Measurements from ENCODE around the gene SEMA6D. TPM values are rescaled to one million over a fixed set of nuclear protein-coding genes. Genes with fewer than 3 reads are reported as not detected.

SEMA6D gene
- total RNA-seq, 1 donor from 2014 or later = 54.3 TPM

DNA sequence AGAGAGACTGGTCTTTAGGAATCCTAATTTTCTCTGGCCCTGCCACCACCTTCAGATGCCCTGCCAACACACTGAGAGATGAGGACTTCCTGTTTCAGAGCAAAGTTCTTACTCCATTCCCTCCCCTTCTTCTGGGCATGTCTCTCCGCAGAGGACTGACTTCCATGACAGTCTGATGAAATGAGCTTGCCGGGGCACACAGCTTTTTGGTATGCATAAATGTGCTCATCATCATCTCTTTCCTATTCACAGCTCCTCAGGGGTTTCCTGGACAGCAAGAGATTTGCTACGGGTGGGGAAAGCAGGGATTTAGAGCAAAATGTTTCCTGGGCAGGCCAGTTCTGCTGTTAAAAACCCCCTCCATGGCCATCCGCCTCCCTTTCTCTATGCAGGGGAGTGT, 27.6 kb upstream of the SEMA6D start:
- H3K4me1 Mint-ChIP-seq = no peaks in the 10 kb centered on the region
- no peak for DNase-seq (ENCODE audit: low spot score in 2 of 2, unreplicated experiment in 2 of 2)
- H3K4me3 Mint-ChIP-seq = no peak overlapping the region

DNA sequence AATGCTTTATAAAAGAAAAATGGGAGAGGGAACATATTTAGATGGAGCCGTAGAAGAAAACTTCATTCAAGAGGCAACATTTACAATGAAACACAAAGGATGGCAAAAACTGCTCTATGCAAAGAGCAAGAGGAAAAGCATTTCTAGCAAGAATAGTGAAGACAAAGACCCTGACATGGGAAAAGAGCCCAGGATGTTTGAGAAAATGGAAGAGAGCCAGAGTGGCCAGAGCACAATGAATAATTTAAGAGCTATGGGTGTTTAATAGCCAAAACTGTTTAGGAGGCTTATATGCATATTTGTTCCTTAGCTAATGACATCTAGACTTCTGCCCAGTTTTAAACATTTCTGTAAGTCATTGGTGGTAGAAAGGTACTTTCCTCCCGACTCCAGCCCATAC, 25.4 kb upstream of the SEMA6D start:
- H3K4me1 Mint-ChIP-seq = no peaks in the 10 kb centered on the region
- H3K27ac Mint-ChIP-seq = no peak overlapping the region
- TF ChIP-seq, protein P1, sequence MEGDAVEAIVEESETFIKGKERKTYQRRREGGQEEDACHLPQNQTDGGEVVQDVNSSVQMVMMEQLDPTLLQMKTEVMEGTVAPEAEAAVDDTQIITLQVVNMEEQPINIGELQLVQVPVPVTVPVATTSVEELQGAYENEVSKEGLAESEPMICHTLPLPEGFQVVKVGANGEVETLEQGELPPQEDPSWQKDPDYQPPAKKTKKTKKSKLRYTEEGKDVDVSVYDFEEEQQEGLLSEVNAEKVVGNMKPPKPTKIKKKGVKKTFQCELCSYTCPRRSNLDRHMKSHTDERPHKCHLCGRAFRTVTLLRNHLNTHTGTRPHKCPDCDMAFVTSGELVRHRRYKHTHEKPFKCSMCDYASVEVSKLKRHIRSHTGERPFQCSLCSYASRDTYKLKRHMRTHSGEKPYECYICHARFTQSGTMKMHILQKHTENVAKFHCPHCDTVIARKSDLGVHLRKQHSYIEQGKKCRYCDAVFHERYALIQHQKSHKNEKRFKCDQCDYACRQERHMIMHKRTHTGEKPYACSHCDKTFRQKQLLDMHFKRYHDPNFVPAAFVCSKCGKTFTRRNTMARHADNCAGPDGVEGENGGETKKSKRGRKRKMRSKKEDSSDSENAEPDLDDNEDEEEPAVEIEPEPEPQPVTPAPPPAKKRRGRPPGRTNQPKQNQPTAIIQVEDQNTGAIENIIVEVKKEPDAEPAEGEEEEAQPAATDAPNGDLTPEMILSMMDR (IDR thresholded peaks at IDR 0.05; ENCODE audit: unreplicated experiment) = no peak
- H3K9me3 Mint-ChIP-seq = peaks cover 6% of the 10 kb centered on the region
- no peak for DNase-seq (ENCODE audit: low spot score in 2 of 2, unreplicated experiment in 2 of 2)
- H3K4me3 Mint-ChIP-seq = no peak overlapping the region
- H3K36me3 Mint-ChIP-seq = no peaks in the 10 kb centered on the region
- H3K27me3 Mint-ChIP-seq (ENCODE audit: low read depth) = no peaks in the 10 kb centered on the region

More for the DNA sequence above, 27.6 kb upstream of the SEMA6D start:
- H3K27ac Mint-ChIP-seq = no peak overlapping the region
- H3K27me3 Mint-ChIP-seq (ENCODE audit: low read depth) = no peaks in the 10 kb centered on the region
- no peaks in the 10 kb centered on the region for H3K36me3 Mint-ChIP-seq
- H3K9me3 Mint-ChIP-seq = peaks cover 6% of the 10 kb centered on the region
- TF ChIP-seq, protein P1 (IDR thresholded peaks at IDR 0.05; ENCODE audit: unreplicated experiment) = no peak

DNA sequence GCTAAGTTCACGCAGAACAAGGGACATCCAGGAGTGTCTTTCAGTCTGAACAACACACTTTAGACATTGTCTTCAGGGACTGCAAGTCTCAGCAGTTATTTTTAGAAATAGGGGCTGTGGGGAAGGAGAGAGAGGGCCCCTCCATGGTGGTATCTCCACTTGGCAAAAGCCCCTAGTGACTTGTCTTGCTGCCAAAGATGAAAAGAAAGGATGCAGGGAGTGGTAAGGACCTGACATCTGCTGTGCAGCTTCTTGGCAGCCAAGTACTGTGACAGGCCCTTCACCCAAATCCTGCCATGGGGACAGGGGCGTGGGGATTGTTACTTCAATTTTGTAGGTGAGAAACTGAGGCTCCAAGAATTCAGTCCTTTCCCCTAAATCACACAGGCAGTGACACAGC, 21.0 kb upstream of the SEMA6D start:
- TF ChIP-seq, protein P1 (IDR thresholded peaks at IDR 0.05; ENCODE audit: unreplicated experiment) = no peak
- no peaks in the 10 kb centered on the region for H3K4me1 Mint-ChIP-seq
- H3K36me3 Mint-ChIP-seq = no peaks in the 10 kb centered on the region
- no peaks in the 10 kb centered on the region for H3K27me3 Mint-ChIP-seq (ENCODE audit: low read depth)
- DNase-seq (ENCODE audit: low spot score in 2 of 2, unreplicated experiment in 2 of 2) = no peak
- H3K4me3 Mint-ChIP-seq = no peak overlapping the region
- no peak overlapping the region for H3K27ac Mint-ChIP-seq
- peaks cover 4% of the 10 kb centered on the region for H3K9me3 Mint-ChIP-seq

DNA sequence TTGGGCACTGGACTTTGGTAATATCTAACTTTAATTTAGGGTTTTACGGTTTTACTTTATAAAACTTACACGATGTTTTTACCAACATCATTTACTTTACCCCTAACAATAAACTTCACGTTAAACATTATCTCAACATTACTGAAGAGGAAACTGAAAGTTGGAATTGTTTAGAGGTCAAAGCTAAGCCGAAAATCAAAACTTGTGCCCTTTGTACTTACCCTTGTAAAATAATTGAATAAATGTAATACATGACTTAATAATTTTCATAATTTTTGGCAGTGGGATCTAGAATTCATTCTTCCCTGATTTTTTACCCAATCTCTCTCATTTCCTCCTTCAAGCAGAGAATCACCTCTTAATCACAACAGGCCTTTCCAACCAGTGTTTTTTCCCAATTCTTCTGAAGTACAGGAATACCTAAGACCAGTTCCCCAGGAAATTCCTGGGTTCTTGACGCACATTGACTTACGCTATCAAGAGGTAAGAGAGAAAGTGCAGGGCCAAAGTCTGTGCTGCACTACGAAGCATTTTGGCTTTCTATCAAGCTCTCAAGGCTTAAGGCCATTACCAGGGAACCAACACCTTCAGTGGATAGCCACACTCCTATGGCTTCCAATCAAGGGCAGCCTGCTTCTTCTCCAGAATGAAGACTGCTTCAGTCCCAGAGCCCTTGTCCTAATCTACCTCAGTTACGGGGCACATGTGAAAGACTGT, 11.9 kb upstream of the SEMA6D start:
- Mint-ChIP-seq H3K27me3 (ENCODE audit: low read depth) (no peaks in the 10 kb centered on the region), H3K4me1 (peaks cover 9% of the 10 kb centered on the region), H3K36me3 (no peaks in the 10 kb centered on the region), H3K9me3 (no peaks in the 10 kb centered on the region), H3K4me3 (no peak overlapping the region), H3K27ac (no peak overlapping the region)
- TF ChIP-seq, protein P1 (IDR thresholded peaks at IDR 0.05; ENCODE audit: unreplicated experiment) = no peak
- no peak for DNase-seq (ENCODE audit: low spot score in 2 of 2, unreplicated experiment in 2 of 2)

DNA sequence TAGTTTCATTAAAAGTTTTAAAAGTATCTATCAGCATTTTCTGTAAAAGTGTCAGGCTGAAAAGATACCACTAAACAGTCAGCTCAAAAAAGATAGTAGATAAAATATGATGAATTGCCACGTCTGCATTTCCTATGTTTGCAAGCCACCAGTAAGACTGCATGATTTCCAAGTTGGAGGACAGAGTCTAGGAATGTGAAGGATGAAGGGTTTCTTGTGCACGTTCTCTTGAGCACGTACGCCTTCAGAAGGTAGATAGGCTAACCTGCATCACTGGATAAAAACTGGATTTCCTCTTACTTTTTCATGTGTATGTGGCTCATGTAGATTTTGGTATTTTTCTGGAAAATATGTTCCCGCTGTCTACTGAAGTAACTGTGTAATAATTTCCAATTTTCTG, 9.9 kb upstream of the SEMA6D start:
- peaks cover 9% of the 10 kb centered on the region for H3K4me1 Mint-ChIP-seq
- TF ChIP-seq, protein P1 (IDR thresholded peaks at IDR 0.05; ENCODE audit: unreplicated experiment) = no peak
- H3K36me3 Mint-ChIP-seq = no peaks in the 10 kb centered on the region
- H3K27me3 Mint-ChIP-seq (ENCODE audit: low read depth) = no peaks in the 10 kb centered on the region
- no peaks in the 10 kb centered on the region for H3K9me3 Mint-ChIP-seq
- no peak overlapping the region for H3K27ac Mint-ChIP-seq
- H3K4me3 Mint-ChIP-seq = no peak overlapping the region
- no peak for DNase-seq (ENCODE audit: low spot score in 2 of 2, unreplicated experiment in 2 of 2)
